DMS 273 (cell line): ENCODE data around the gene SETX.

ENCODE experiments used
- DNase-seq: peaks from one replicate; lab custom pipeline; 2025; ENCODE audit not compliant: unreplicated experiment; lab: John Stamatoyannopoulos, UW

Gene SETX

GRCh38 chr9:132364068-132364467, 9.3 kb upstream of the SETX start:
- DNase-seq: no peak

GRCh38 chr9:132357764-132358163, 3.0 kb upstream of the SETX start:
- no peak for DNase-seq

GRCh38 chr9:132356324-132356924, 1.6 kb upstream of the SETX start:
- DNase-seq: no peak

GRCh38 chr9:132351404-132352045, 3.3 kb downstream of the SETX start:
- DNase-seq: no peak

- DNase-seq: no peak
Measured at GRCh38 chr9:132350861-132351315, 3.9 kb downstream of the SETX start.

GRCh38 chr9:132348676-132349075, 6.1 kb downstream of the SETX start:
- no peak for DNase-seq

- DNase-seq: no peak
Measured at GRCh38 chr9:132346177-132346576, 8.6 kb downstream of the SETX start.

GRCh38 chr9:132341177-132341840, 13.5 kb downstream of the SETX start:
- DNase-seq: no peak

GRCh38 chr9:132334364-132334763, 20.4 kb downstream of the SETX start:
- DNase-seq: no peak

- no peak for DNase-seq
Measured at GRCh38 chr9:132333556-132333955, 21.2 kb downstream of the SETX start.

- DNase-seq: no peak
Measured at GRCh38 chr9:132328580-132328979, 26.2 kb downstream of the SETX start.

- DNase-seq: no peak
Measured at GRCh38 chr9:132327537-132327936, 27.2 kb downstream of the SETX start.

- DNase-seq: no peak
Measured at GRCh38 chr9:132324425-132324824, 30.4 kb downstream of the SETX start.

- no peak for DNase-seq
Measured at GRCh38 chr9:132319421-132320110, 35.2 kb downstream of the SETX start.

GRCh38 chr9:132312873-132313272, 41.9 kb downstream of the SETX start:
- no peak for DNase-seq

GRCh38 chr9:132312426-132312825, 42.4 kb downstream of the SETX start:
- DNase-seq: no peak

- DNase-seq: no peak
Measured at GRCh38 chr9:132311978-132312377, 42.8 kb downstream of the SETX start.

GRCh38 chr9:132309056-132309455, 45.7 kb downstream of the SETX start:
- DNase-seq: no peak

GRCh38 chr9:132301521-132301920, 53.3 kb downstream of the SETX start:
- DNase-seq: no peak

GRCh38 chr9:132299221-132299620, 55.6 kb downstream of the SETX start:
- DNase-seq: no peak

GRCh38 chr9:132295181-132295580, 59.6 kb downstream of the SETX start:
- DNase-seq: no peak
